HK-2 (cell line): Measurements from ENCODE around the gene SLC48A1.
"Not testable (repeated sequence)": the region's sequence is repeated elsewhere in the genome, so short reads cannot be mapped to it uniquely, and the experiment has no call there.

Experiments used
- DNase-seq: peaks from one replicate; pipeline ENCODE4 v3.0.0-alpha.2; 2018; ENCODE audit not compliant: unreplicated experiment

Gene SLC48A1

DNA sequence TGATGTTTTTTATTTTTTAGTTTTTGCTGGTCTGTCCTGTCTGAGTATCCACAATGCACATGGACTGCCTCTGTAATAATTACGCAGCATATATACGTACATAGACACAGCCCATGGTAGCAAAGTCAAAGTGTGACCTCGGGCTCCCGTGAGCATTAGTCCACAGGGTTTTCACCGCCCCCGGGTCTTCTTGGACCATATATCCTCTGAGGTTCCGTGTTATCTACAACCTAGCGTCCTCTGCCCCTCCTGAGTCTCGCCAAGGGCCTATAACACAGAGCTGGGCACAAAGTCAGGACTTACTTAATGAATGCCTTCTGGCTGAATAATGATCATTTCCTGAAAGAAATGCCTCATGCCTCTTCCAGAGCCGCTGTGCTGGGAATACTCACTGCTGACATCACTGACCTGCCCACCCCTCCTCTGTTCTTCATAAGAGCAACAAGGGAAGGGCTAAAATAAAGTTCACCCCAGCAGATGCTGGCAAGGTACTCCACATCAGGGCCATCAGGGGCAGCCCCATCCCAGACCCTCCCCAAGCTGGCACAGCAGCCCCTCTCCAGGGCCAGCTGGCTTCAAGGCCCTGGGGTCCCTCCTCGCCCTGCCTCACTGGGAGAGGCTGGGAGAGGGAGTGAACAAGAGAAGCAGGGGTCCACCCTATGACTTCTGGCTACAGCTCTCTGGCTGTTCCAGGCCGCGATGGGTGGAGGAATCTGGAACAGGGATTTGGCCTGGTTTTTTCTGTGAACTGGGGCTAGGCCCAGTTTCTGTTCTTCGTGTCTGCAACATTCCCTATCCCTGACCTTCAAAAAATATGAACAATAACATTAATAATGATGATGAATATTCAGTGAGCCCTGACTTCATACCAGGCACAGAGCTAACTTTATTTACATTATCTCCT is 38.8 kb downstream of the SLC48A1 start:
- DNase-seq: no peak

DNA sequence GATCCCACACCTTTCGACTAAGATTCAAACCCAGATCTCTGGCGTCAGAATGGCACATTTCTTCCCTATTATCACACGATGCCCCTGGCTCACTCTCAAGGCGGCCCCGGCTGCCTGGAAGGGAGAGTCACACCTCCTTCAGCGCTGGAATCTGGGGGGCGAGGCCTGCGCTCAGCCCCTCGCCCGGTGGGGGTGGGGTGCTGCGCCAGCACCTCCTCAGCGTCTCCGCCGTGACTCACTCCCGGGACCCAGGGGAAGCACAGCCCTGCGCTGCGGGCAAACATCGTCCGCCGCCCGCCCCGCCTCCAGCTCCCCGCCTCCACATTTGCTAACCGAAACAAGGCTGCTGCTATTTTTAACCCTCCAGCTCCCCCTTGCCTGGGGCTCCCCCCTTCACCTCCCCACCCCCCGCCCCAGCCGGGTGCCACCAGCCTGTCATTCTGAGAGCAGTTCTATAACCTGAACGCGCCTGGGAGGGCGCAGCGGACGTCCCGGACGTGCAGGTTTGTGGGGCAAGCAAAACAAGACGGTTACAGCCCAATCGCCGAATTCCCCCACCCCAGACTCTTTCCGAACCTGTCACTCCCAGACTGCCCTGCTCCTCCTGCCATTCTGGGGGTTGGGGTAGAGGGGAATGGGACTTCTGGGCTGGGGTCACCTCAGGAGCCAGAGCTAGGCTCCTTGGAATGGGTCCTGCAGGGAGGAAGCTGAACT is 39.9 kb downstream of the SLC48A1 start:
- peak; percentile 92 for DNase-seq

DNA sequence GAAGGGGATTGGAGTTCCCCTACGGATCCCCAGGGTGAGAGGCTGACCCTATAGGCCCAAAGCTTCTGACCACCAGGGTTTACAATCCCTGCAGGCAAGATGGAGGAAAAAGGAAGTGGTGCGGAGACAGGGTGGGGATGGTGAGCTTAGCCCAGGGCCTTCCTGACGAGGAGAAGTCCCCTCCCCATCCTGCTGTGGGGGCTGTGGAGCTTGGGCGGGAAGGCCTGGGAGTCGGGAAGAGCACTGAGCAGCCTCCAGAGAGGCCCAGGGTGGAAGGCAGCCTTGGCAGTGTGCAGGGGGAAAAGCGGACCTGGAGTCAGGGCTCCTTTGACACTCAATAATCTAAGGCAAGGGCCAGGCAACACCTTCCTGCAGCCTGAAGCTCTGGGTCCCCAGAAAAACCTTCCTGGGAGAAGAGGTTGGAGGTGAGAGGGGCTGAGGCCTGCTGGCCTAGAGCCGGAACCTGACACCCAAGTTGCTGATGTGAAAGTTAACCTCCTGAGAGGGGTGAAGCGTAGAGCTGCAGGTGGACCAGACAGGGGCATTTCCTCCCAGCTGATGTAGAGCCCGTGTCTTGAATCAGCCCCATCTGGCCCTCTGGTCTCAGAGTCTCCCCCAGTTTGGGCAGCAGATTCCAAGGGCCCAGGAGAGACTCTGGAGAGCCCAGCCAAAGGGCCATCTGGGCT is 40.6 kb downstream of the SLC48A1 start:
- no peak for DNase-seq

DNA sequence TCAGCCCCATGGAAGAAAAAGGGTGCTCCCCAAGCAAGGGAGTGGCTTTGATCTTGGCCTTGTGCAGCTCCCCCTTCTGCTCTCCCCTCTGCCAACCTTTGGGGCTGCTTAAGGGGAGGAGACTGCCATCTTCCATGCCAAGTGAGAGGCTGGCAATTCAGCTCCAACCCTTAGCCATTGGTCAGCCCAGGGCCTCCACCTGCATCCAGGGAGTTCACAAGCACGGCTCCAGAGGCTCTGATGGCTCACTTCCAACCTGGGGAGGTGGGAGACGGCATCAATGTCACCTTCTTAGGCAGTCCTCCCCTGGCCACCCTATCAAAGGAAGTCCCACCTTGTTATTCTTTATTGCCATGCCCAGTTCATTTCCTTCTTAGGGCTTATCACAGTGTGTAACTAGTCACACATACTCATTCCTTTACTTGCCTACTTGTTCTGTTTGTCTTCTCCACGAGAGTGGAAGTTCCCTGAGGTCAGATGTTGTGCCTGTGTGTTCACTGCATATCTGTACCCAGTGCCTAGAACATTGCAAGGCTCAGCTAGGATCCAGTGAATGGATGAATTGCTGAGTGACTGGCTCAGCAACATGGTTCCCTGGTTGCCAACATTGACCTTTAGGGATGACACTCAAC is 41.6 kb downstream of the SLC48A1 start:
- no peak for DNase-seq

DNA sequence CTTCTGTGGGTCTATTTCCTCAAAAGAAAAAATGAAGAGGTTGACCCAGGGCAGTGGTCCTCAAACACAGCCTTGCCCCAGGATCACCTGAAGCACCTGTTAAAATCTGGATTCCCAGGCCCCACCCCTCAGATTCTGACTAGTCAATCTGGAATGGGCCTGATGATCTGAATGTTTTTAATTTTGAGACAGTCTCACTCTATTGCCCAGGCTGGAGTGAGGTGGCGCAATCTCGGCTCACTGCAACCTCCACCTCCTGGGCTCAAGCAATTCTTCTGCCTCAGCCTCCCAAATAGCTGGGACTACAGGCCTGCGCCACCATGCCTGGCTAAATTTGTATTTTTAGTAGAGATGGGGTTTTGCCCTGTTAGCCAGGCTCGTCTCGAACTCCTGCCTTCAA is 42.4 kb downstream of the SLC48A1 start:
- DNase-seq: not testable (repeated sequence)

- no peak for DNase-seq
Measured at GRCh38 chr12:47816403-47817271, 43.6 kb downstream of the SLC48A1 start.

DNA sequence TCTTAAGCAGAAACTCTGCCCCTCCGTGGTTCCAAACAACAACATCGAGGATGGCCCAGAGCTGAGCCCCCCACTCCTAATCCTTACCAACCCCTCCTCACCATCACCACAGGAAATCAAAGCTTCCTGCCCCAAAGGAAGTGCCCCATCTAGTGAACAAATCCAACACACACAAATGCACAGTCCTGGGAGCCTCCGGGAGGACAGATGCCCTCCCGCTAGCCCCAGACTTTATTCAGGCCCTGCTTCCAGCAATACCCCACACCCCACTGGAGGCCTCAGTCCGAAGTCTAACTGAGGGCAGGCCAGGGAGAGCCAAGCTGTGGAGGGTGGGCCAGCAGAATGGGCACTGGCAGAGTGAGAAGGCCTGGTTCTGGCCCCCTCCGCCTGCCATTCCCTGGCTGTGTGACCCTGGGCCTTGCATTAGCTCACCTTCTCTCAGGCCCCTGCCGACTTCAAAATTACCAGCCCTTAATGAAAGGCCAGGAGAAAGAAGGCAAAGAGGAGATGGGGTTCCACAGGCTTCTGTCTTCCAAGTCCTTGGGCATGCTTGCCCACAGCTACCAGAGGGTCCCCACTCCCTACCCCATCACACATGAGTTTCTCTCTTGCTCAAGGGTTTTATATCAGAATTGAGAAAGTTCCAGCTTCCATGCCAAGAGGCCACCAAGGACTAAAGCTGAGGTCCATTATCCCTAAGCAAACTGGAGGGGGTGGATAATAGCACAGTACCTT is 44.4 kb downstream of the SLC48A1 start:
- DNase-seq: no peak

GRCh38 chr12:47818007-47818376 is 45.0 kb downstream of the SLC48A1 start:
- DNase-seq: no peak

DNA sequence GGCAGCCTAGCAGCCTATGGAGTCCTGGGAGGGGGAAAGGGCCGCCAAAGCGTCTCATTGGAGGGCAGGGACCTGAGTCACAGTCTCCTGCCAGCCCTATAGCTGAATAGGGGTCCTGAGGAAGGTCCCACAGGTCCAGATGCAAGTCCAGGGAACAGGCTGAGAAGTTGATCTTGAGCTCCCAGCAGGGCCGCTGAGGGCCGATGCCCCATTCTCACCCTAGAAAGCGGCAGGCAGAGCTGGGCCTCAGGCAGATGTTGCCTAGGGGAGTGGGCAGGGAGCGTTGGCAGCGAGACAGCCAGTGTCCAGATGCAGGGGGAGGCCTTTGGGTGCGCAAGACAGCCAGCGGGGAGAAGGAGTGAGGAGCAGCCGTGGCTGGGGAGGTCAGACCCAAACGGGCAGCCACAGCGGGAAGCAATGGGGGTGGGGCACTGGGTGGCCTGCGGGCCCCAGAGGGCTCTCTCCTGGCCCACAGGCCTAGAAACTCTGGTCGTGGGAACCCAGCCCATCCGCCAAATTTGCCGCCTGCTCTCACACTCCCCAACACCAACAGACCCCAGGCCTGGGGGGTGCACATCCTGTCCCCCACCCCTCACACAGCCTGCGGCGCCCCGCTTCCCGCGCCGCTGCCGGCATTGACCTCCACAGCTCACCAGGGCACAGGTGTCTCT is 45.6 kb downstream of the SLC48A1 start:
- no peak for DNase-seq

DNA sequence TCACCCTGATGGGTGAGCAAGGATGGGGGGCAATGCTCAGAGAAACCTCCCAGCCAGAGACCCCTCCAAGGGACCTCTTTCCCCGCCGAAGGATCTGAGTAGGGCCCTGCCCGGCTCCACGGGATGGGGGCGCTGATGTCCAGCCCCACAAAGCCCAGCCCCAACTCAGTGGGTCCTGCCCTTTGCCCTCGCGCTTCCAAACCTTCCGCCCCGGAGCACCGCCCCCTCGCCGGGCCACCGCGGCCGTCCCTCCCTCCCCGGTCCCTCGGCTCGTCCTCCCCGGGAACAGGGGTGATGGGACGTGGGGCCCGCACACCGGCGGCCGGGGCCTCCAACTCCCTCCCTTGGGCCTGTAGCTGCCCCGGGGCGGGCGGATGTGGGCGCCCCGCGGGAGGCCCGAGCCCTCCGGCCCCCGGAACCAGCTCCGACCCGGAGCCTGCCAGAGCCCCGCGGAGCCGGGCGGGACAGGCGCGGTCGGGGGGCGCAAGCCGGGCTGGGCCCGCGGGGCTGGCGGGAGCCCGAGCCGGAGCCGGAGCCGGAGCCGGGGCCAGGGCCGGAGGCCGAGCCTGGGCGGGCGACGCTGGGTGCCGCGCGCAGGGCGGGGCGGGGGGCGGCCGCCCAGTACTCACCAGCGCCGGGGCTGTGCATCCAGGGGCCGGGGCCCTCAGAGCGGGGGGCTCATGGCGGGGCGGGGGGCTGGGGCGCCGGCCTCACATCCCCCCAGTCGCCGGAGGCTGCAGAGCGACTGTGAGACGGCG is 46.3 kb downstream of the SLC48A1 start:
- DNase-seq: peak; percentile 62

DNA sequence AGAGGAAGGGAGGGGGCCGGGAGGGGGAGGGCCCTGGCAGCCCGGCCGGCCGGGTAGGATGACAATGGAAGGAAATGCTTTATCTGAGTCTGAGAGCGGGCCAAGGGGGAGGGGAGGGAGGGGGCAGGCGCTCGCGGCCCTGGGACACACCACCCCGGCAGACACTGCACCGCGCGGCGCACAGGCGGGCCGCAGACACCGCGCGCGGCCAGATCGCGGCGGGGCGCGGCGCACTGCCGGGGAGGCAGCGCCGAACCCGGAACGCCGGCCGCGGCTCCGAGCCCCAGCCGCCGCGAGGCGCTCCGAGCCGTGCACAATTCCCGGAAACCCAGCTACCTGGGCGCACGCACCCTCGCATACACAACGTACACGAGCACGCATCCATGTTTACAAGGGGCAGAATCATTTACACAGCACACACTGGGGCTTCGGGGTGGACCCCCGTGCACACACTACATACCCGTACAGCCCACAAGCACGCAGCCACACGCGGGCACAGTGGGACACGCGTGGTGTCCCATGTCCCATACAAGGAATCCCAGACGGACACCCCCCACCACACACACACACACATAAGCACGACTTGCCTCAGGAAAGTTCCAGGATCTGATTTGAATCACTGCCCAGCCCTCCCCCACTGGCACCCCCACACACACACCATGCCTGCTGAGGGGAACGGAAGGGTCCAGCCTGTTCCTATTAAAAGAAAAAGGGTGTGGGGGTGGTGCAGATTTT is 47.0 kb downstream of the SLC48A1 start, which contains the start of gene HDAC7:
TSS of gene HDAC7 (minus strand) at position 8 of the 735 bp plus-strand sequence. CDS start 118 bp downstream, outside the sequence.
- DNase-seq: peak; percentile 83

GRCh38 chr12:47820631-47821345 is 47.8 kb downstream of the SLC48A1 start:
- peak; percentile 93 for DNase-seq

GRCh38 chr12:47821346-47821706 is 48.3 kb downstream of the SLC48A1 start:
- no peak for DNase-seq

DNA sequence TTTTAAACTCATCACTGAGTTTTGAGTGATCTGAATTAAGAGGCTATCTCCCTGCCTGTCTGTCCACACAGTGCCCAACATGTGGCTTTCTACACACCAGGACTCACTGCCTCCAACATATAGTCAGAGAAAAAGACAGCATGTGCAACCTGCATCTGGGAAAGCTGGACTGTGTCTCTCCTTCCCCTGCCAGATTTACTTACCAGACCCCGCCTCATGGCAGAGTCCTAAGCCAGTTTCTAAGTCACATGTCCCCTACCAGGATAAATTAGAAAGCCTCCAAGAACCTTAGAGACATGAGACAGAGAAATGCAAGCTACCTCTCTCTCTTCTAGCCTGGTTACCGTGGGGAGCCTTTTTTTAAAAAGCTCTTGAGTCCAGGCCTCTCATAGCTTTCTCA is 49.4 kb downstream of the SLC48A1 start:
- no peak for DNase-seq

- DNase-seq: no peak
Measured at GRCh38 chr12:47822863-47823262, 49.8 kb downstream of the SLC48A1 start.

DNA sequence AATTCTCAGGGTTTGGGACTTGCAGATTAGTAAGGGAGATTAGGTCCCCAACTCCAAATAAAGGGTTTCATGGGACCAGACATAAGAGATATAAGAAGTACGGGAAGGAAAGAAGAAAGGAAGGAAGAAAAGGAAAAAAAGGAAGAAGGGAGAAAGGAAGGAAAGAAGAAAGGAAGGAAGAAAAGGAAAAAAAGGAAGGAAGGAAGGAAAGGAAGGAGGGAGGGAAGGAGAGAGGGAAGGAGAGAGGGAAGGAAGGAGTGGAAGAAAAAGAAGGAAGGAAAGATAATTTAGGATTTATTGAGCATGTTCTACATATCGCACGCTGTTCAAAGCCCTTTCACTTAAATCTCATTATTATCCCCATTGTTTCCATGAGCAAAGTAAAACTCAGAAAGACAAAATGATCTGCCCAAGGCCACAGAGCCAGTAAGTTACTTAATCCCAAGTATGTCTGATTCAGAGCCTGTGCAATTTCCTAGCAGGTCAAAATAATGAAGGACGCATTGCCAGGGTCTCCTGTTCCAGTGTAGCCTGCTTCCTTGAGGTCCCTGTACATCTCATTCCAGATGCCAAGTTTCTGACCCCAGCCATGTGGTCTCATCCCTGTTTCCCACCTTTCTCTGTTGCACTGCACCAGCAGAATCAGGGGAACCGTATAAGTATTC is 50.5 kb downstream of the SLC48A1 start:
- DNase-seq: no peak

DNA sequence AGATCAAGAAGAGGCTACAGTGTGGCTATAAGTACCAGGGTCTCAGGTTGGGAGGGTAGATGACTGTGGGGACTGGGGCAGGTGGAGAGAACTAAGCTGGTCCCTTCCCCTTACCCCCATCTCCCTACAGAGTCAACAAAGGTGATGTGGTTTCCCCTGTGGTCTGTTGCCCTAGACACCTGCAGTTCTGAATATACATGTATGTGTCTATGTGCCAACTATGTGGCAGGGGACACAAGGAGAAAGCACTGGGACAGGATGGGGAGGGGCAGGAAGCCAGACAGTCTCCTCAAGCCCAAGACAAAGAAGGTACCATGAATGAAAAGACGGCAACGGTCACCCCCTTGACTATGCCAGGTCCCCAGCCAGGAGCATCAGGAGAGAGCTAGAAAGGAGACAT is 51.2 kb downstream of the SLC48A1 start:
- no peak for DNase-seq
